Ramos (cell line): ENCODE data around the gene GYS2.

Experiments used
- in situ Hi-C: fragments of 300-500 bp; cut with MboI; formaldehyde crosslinking; loops from one replicate; pipeline ENCODE4 v1.14.3; 2022; ENCODE audit warnings: low sequenced_read_pairs; ENCODE audit not compliant: unreplicated experiment

The GYS2 gene

GRCh38 chr12:21559855-21560569 is 44.6 kb downstream of the GYS2 start:
- in situ Hi-C loops = no loop called here

- in situ Hi-C loops = no loop called here
These were observed 46.5 kb downstream of the GYS2 start for GRCh38 chr12:21558100-21558679.

- in situ Hi-C loops = no loop called here
These were observed 51.3 kb downstream of the GYS2 start for GRCh38 chr12:21553329-21553675.

GRCh38 chr12:21552635-21553328 is 51.9 kb downstream of the GYS2 start:
- in situ Hi-C loops = no loop called here

- in situ Hi-C loops = no loop called here
These were observed 52.7 kb downstream of the GYS2 start for GRCh38 chr12:21551841-21552465.

- in situ Hi-C loops = no loop called here
These were observed 57.2 kb downstream of the GYS2 start for GRCh38 chr12:21547437-21547836.

- in situ Hi-C loops = no loop called here
These were observed 57.9 kb downstream of the GYS2 start for GRCh38 chr12:21546716-21547115.

GRCh38 chr12:21545557-21545956 is 59.1 kb downstream of the GYS2 start:
- in situ Hi-C loops = no loop called here

- in situ Hi-C loops = no loop called here
These were observed 61.5 kb downstream of the GYS2 start for GRCh38 chr12:21543151-21543550.

- in situ Hi-C loops = no loop called here
These were observed 62.2 kb downstream of the GYS2 start for GRCh38 chr12:21542403-21542802.

- in situ Hi-C loops = no loop called here
These were observed 62.9 kb downstream of the GYS2 start for GRCh38 chr12:21541773-21542172.

GRCh38 chr12:21539797-21540196 is 64.8 kb downstream of the GYS2 start:
- in situ Hi-C loops = no loop called here

GRCh38 chr12:21538061-21538653 is 66.5 kb downstream of the GYS2 start:
- in situ Hi-C loops = no loop called here

GRCh38 chr12:21529456-21529855 is 75.2 kb downstream of the GYS2 start:
- in situ Hi-C loops = no loop called here

- in situ Hi-C loops = no loop called here
These were observed 75.7 kb downstream of the GYS2 start for GRCh38 chr12:21528953-21529352.

- in situ Hi-C loops = no loop called here
These were observed 77.0 kb downstream of the GYS2 start for GRCh38 chr12:21527451-21528180.

GRCh38 chr12:21526721-21527345 is 77.8 kb downstream of the GYS2 start:
- in situ Hi-C loops = no loop called here

GRCh38 chr12:21526053-21526452 is 78.6 kb downstream of the GYS2 start, which contains the start of gene SPX:
Gene SPX, plus strand, starts transcription at chr12:21526296. Its CDS starts 177 bp downstream, at chr12:21526473.
- in situ Hi-C loops = no loop called here

GRCh38 chr12:21523148-21523547 is 81.5 kb downstream of the GYS2 start:
- in situ Hi-C loops = no loop called here

GRCh38 chr12:21521541-21521940 is 83.1 kb downstream of the GYS2 start:
- in situ Hi-C loops = no loop called here
